Measurements from ENCODE around the gene JAZF1.

The JAZF1 gene

DNA sequence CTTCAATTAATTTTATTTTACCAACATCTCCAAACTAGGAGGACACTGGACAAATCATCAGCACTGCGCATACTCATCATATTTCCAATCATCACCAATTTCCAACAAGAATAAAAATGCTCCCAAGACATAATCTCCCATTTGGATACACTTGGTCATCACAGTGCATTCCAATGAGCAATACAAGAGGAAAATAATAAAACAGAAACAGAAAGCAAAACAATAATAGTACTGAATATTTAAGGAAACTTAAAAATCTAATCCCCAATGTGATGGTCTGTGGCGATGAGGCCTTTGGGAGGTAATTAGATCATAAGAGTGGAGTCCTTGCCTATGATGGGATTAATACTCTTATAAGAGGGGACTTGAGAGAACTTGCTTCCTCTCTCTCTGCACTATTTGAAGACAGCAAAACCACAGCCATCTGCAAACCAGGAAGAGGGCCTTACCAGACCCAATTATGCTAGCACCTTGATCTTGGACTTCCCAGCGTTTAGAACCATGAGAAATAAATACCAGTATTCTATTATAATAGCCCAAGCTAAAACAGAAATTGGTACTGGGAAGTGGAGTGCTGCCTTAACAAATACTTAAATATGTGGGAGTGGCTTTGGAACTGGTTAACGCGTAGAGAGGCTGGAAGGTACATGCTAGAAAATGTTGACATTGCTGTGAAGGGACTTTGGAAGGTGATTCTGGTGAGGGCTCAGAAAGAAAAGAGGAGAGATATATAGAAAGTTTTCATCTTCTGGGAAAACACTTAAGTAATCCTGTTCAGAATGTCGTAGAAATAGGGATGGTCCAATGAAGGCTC is 91.5 kb downstream of the JAZF1 start:
- no peak overlapping the region for H3K4me3 ChIP-seq (ENCODE audit: insufficient read depth, low read length, poor library complexity, severe bottlenecking)
- no peak overlapping the region for H2AFZ ChIP-seq (ENCODE audit: low read depth, low read length, severe bottlenecking)
- H3K9me2 ChIP-seq (replicated peaks; ENCODE audit: insufficient read depth, low read length): no peaks in the 10 kb centered on the region
- peaks cover 16% of the 10 kb centered on the region; the same call in 1 of the 2 replicates for H4K20me1 ChIP-seq (ENCODE audit: low read depth, low read length)
- no peak overlapping the region for H3K27ac ChIP-seq (ENCODE audit: low read depth, low read length)
- H3K79me2 ChIP-seq (ENCODE audit: insufficient read depth, low read length): no peaks in the 10 kb centered on the region
- H3K9me3 ChIP-seq (ENCODE audit: insufficient read depth, low read length): no peaks in the 10 kb centered on the region
- no peak overlapping the region for H3K9ac ChIP-seq (ENCODE audit: low read length)
- no peaks in the 10 kb centered on the region for H3K27me3 ChIP-seq (ENCODE audit: low read length)
- no peak overlapping the region for H3K4me2 ChIP-seq (ENCODE audit: low read depth, low read length, poor library complexity, severe bottlenecking)
- H3F3A ChIP-seq (ENCODE audit: insufficient read depth): no peaks in the 10 kb centered on the region
- H3K36me3 ChIP-seq (ENCODE audit: low read length): no peaks in the 10 kb centered on the region
- TF ChIP-seq CTCF (IDR thresholded peaks at IDR 0.05; ENCODE audit: insufficient read depth, low read length, poor library complexity, severe bottlenecking) (no peak), EZH2phosphoT487 (conservative IDR thresholded peaks at IDR 0.05; ENCODE audit: low read length) (no peak)

DNA sequence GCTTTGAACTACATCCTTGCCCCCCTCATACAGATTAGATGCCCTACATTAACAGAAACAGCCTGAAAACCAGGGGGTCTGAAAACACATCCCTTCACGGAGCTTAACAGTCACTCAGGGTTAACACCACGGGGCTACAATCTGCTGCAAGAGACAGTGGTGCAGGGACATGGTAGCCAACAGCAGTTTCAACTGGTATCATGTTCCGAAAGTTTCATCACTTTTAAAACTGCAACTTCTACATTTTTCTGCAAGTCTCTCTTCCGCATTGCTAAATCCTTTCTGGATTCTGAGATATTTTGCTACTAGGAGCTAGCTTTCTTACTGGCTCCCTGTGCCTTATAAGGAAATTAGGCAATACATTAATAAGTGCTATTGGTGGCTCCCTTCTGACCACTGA is 92.6 kb downstream of the JAZF1 start:
- Histone ChIP-seq H3K4me2 (ENCODE audit: low read depth, low read length, poor library complexity, severe bottlenecking) (no peak overlapping the region), H3K9me2 (replicated peaks; ENCODE audit: insufficient read depth, low read length) (no peaks in the 10 kb centered on the region), H3K9me3 (ENCODE audit: insufficient read depth, low read length) (no peaks in the 10 kb centered on the region), H3F3A (ENCODE audit: insufficient read depth) (no peaks in the 10 kb centered on the region), H3K4me3 (ENCODE audit: insufficient read depth, low read length, poor library complexity, severe bottlenecking) (no peak overlapping the region), H3K27ac (ENCODE audit: low read depth, low read length) (no peak overlapping the region), H3K79me2 (ENCODE audit: insufficient read depth, low read length) (no peaks in the 10 kb centered on the region), H2AFZ (ENCODE audit: low read depth, low read length, severe bottlenecking) (no peak overlapping the region), H3K9ac (ENCODE audit: low read length) (no peak overlapping the region), H3K27me3 (ENCODE audit: low read length) (no peaks in the 10 kb centered on the region), H4K20me1 (ENCODE audit: low read depth, low read length) (peaks cover 16% of the 10 kb centered on the region; the same call in 1 of the 2 replicates), H3K36me3 (ENCODE audit: low read length) (no peaks in the 10 kb centered on the region)
- TF ChIP-seq CTCF (IDR thresholded peaks at IDR 0.05; ENCODE audit: insufficient read depth, low read length, poor library complexity, severe bottlenecking) (no peak), EZH2phosphoT487 (conservative IDR thresholded peaks at IDR 0.05; ENCODE audit: low read length) (no peak)

- Histone ChIP-seq H3K27me3 (ENCODE audit: low read length) (no peaks in the 10 kb centered on the region), H3K4me3 (ENCODE audit: insufficient read depth, low read length, poor library complexity, severe bottlenecking) (no peak overlapping the region), H3K9me3 (ENCODE audit: insufficient read depth, low read length) (no peaks in the 10 kb centered on the region), H2AFZ (ENCODE audit: low read depth, low read length, severe bottlenecking) (no peak overlapping the region), H3K79me2 (ENCODE audit: insufficient read depth, low read length) (no peaks in the 10 kb centered on the region), H3F3A (ENCODE audit: insufficient read depth) (no peaks in the 10 kb centered on the region), H4K20me1 (ENCODE audit: low read depth, low read length) (peaks cover 12% of the 10 kb centered on the region; the same call in 1 of the 2 replicates), H3K36me3 (ENCODE audit: low read length) (no peaks in the 10 kb centered on the region), H3K27ac (ENCODE audit: low read depth, low read length) (no peak overlapping the region), H3K9ac (ENCODE audit: low read length) (no peak overlapping the region), H3K4me2 (ENCODE audit: low read depth, low read length, poor library complexity, severe bottlenecking) (no peak overlapping the region), H3K9me2 (replicated peaks; ENCODE audit: insufficient read depth, low read length) (no peaks in the 10 kb centered on the region)
- TF ChIP-seq CTCF (IDR thresholded peaks at IDR 0.05; ENCODE audit: insufficient read depth, low read length, poor library complexity, severe bottlenecking) (no peak), EZH2phosphoT487 (conservative IDR thresholded peaks at IDR 0.05; ENCODE audit: low read length) (no peak)
Observed at GRCh38 chr7:28086198-28086597, 94.4 kb downstream of the JAZF1 start.

All from SU-DHL-6 (cell line).